ENCODE data around the gene LOXL1. TPM values are rescaled to one million over a fixed set of nuclear protein-coding genes. Genes with fewer than 3 reads are reported as not detected.

The LOXL1 gene
- total and polyA plus RNA-seq, 9 of the 15 experiments (the other 6 are each of a cell fraction or from before 2014, with no cell fraction given), result 0.14 TPM; not detected in 8

- 1% methylated on average over 10 of the region's 10 CpGs for WGBS (ENCODE audit: insufficient coverage, low coverage, missing lambda C conversion rate)
- DNase-seq (ENCODE audit: extremely low read depth in 1 of 4, low spot score in 3 of 4), result no peak
- Histone ChIP-seq H3K4me2 (ENCODE audit: insufficient read depth, low read length) (no peak overlapping the region), H3K27ac (ENCODE audit: extremely low read depth, low read depth, low read length) (no peak overlapping the region), H3K27me3 (ENCODE audit: control insufficient read depth in 2 of 2, insufficient read depth in 2 of 2, low read length in 2 of 2) (peaks cover 0 to 17% of the 10 kb centered on the region in 2 experiments; a peak in 4 of 5 replicates), H3K9me1 (ENCODE audit: control insufficient read depth, insufficient read depth, low read length) (no peaks in the 10 kb centered on the region), H3K9ac (ENCODE audit: insufficient read depth in 1 of 2, low read depth in 2 of 2, low read length in 2 of 2) (no peak overlapping the region), H3K79me2 (ENCODE audit: control insufficient read depth, insufficient read depth, low read length) (no peaks in the 10 kb centered on the region), H3K4me3 (no peak overlapping the region), H3K36me3 (ENCODE audit: control insufficient read depth, insufficient read depth, low read length) (no peaks in the 10 kb centered on the region), H3K9me3 (replicated peaks; ENCODE audit: control insufficient read depth, insufficient read depth, low read depth, low read length) (no peaks in the 10 kb centered on the region), H2AFZ (ENCODE audit: low read depth, low read length) (no peak overlapping the region), H3K4me1 (replicated peaks in 1 of 2; ENCODE audit: control insufficient read depth in 2 of 2, insufficient read depth in 2 of 2, low read length in 2 of 2) (no peaks in the 10 kb centered on the region), H4K20me1 (replicated peaks; ENCODE audit: control insufficient read depth, insufficient read depth, low read length) (0 out of 2 replicates have a peak, but pooled peaks cover 6% of the 10 kb centered on the region)
- ChIA-PET POLR2A (interaction anchor here (1.5 kb wide), 1 partner anchor 10 kb away, joined by 4 read pairs; no protein-coding TSS in a partner anchor), CTCF (ENCODE audit: low intra/inter-chr PET ratio) (no interaction called here)
- in situ Hi-C loops (cut with MboI) (no loop called here), intact Hi-C loops (cut with micrococcal nuclease) (no loop called here)
- no TSS peak for BruUV-seq (replicated peaks)
- FAIRE-seq, result no peak
- TF ChIP-seq NUFIP1 (IDR thresholded peaks at IDR 0.05; ENCODE audit: partially characterized antibody) (no peak), RHOXF2B (CRISPR knock-in tag; conservative IDR thresholded peaks at IDR 0.05) (no peak), LEF1 (IDR thresholded peaks at IDR 0.05) (no peak), ZFX (CRISPR knock-in tag; IDR thresholded peaks at IDR 0.05) (no peak), CBX8 (IDR thresholded peaks at IDR 0.05; ENCODE audit: borderline replicate concordance, extremely low read depth, low read depth, low read length, poor library complexity, severe bottlenecking) (no peak), ERF (CRISPR knock-in tag; IDR thresholded peaks at IDR 0.05) (no peak), MEF2D (tag; conservative IDR thresholded peaks at IDR 0.05; ENCODE audit: low read depth) (no peak), ZEB2 (IDR thresholded peaks at IDR 0.05) (no peak), MBD1 (CRISPR knock-in tag; IDR thresholded peaks at IDR 0.05) (no peak), ZNF121 (CRISPR knock-in tag; conservative IDR thresholded peaks at IDR 0.05) (no peak), ZNF395 (CRISPR knock-in tag; IDR thresholded peaks at IDR 0.05) (no peak), MITF (IDR thresholded peaks at IDR 0.05) (no peak)
- ATAC-seq, result no peak
Measured at GRCh38 chr15:73882761-73883419, 43.4 kb upstream of the LOXL1 start.

Data from K562 (cell line).